ENCODE measurements around the gene CA9. TPM values are rescaled to one million over a fixed set of nuclear protein-coding genes. Genes with fewer than 3 reads are reported as not detected.

CA9 gene
- total RNA-seq, 1 donor = 0.45 TPM

DNA sequence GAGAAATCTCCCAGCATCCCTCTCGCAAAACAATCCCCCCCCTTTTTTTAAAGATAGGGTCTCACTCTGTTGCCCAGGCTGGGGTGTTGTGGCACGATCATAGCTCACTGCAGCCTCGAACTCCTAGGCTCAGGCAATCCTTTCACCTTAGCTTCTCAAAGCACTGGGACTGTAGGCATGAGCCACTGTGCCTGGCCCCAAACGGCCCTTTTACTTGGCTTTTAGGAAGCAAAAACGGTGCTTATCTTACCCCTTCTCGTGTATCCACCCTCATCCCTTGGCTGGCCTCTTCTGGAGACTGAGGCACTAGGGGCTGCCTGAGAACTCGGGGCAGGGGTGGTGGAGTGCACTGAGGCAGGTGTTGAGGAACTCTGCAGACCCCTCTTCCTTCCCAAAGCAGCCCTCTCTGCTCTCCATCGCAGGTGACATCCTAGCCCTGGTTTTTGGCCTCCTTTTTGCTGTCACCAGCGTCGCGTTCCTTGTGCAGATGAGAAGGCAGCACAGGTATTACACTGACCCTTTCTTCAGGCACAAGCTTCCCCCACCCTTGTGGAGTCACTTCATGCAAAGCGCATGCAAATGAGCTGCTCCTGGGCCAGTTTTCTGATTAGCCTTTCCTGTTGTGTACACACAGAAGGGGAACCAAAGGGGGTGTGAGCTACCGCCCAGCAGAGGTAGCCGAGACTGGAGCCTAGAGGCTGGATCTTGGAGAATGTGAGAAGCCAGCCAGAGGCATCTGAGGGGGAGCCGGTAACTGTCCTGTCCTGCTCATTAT lies 6.8 kb downstream of the CA9 start:
- TF ChIP-seq, protein P1, sequence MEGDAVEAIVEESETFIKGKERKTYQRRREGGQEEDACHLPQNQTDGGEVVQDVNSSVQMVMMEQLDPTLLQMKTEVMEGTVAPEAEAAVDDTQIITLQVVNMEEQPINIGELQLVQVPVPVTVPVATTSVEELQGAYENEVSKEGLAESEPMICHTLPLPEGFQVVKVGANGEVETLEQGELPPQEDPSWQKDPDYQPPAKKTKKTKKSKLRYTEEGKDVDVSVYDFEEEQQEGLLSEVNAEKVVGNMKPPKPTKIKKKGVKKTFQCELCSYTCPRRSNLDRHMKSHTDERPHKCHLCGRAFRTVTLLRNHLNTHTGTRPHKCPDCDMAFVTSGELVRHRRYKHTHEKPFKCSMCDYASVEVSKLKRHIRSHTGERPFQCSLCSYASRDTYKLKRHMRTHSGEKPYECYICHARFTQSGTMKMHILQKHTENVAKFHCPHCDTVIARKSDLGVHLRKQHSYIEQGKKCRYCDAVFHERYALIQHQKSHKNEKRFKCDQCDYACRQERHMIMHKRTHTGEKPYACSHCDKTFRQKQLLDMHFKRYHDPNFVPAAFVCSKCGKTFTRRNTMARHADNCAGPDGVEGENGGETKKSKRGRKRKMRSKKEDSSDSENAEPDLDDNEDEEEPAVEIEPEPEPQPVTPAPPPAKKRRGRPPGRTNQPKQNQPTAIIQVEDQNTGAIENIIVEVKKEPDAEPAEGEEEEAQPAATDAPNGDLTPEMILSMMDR (IDR thresholded peaks at IDR 0.05; ENCODE audit: insufficient read depth, low read length) = no peak
- no peak overlapping the region for H3K4me3 ChIP-seq (ENCODE audit: low read depth, low read length)
- peak; percentile 22 for DNase-seq (ENCODE audit: low read depth)

DNA sequence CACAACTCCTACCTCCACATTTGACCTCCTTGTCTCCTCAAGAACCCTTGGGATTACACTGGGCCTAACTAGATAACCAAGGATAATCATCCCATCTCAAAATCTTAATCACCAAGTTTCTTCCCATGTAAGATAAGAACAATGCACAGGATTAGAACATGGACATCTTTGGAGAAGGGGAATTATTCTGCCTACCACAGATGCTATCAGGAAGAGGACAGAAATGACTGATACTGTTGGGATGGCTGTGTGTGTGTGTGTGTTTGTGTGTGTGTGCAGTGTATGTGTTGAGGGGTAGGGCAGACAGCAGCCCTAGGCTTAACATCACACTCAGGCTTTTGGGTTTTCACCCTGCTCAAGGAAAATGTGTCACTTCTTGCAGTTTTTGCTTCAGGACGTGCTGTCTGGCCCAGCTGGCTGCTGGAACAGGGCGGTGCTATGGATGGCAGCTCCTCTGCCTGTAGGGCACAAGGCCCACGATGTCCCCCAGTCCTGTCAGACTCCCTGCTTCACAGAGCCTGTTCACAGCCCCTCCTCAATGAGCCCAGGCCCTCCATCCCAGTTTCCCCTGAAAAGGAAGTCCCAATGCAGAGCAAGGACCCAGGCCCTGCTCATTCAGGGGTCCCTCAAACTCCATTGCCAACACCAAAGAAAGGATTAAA lies 7.7 kb downstream of the CA9 start:
- peak; percentile 17 for DNase-seq (ENCODE audit: low read depth)
- TF ChIP-seq, protein P1 (IDR thresholded peaks at IDR 0.05; ENCODE audit: insufficient read depth, low read length) = no peak
- H3K4me3 ChIP-seq (ENCODE audit: low read depth, low read length) = no peak overlapping the region

DNA sequence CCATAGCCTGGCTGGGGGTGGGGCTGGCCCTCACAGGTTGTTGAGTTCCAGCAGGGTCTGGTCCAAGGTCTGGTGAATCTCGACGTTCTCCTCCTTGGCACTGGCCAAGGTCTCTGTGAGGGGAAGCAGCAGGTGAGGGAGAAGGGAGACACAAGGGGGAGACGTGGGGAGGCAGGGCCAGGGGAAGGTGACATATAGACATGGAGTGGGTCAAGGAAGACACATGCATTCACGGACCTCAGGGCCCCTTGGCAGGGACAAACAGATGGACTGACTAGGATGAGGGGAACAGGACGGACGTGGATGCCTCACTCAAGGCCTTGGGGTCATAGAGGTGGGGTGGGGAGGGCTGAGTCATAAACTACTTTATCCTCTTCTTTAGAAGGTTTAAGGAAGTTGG lies 8.3 kb downstream of the CA9 start:
- no peak for DNase-seq (ENCODE audit: low read depth)
- no peak overlapping the region for H3K4me3 ChIP-seq (ENCODE audit: low read depth, low read length)
- TF ChIP-seq, protein P1 (IDR thresholded peaks at IDR 0.05; ENCODE audit: insufficient read depth, low read length) = no peak

DNA sequence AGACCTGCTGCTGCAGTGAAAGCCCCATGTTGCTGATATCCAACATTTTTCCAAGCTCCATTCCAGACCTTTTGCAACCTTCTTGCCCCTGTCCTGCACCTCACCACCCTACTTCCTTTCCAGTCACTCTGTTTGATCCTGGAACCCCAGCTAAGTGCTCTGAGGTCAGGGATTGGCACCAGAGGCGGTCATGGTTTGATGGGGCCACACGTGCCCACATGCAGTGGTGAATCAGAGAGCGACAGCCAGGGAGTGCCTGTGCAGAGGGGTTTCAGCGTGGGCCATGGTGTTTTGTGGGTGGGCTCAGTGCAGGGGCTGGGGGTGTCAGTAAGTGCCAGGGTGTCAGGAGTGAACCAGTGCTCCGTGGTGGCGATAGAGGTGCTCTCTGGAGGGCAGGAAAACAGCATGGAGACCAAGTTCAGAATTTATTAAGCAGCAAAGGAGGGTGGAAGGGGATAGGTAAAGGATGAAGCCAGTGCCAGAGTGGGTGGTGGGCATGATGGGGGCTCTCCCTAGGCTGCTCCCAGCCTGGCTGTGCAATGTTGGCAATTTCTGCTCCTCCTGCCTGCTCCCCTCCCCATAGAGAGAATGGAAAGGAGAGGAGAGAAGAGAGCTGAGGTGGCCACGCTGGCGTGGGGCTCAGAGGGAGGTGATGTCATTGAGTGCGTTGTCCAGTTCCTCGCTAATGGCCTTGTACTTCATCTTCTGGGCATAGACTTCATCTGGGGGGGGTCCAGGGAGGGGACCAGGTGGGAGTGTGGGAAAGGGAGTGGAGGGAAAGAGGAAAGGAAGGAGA lies 9.0 kb downstream of the CA9 start:
- H3K4me3 ChIP-seq (ENCODE audit: low read depth, low read length) = no peak overlapping the region
- no peak for DNase-seq (ENCODE audit: low read depth)
- TF ChIP-seq, protein P1 (IDR thresholded peaks at IDR 0.05; ENCODE audit: insufficient read depth, low read length) = no peak

DNA sequence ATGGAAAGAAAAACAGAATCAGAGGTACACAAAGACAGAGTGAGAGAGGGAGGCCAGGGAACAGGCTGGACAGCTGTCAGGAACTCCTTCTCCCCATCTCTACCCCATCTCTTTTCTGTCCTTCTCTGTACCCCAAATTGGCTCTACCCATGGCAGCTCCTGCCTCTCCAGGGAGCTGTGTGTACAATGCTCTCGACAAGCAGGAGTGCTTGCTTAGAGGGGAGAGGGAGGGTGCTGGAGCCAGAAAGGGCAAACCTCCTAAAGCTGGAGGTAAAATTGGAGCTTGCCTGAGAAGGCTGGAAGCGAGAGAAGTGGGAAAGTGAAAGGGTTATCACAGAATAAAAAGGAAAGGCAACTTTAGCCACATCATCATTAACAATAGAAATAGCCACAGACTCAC lies 9.6 kb downstream of the CA9 start:
- DNase-seq (ENCODE audit: low read depth) = no peak
- TF ChIP-seq, protein P1 (IDR thresholded peaks at IDR 0.05; ENCODE audit: insufficient read depth, low read length) = no peak
- H3K4me3 ChIP-seq (ENCODE audit: low read depth, low read length) = no peak overlapping the region

DNA sequence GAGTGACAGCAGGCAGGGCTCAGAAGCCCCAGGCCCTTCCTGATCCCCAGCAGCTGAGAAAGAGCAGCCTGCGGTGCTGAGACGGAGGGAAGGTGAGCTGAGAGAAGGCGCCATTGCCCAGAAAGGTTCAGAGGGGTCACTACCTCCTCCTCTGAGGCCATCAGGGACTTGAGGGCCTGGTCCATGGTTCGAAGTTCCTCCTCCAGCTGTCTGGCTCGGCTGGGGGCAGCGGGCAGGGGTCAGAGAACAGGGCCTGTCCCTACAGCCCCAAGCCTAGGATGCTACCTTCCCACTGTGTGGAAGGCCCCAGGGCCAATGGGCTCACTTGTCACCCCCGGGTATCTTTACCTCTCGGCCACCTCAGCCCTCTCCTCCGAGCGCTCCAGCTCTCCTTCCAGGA lies 11.2 kb downstream of the CA9 start:
- DNase-seq (ENCODE audit: low read depth) = no peak
- TF ChIP-seq, protein P1 (IDR thresholded peaks at IDR 0.05; ENCODE audit: insufficient read depth, low read length) = no peak
- no peak overlapping the region for H3K4me3 ChIP-seq (ENCODE audit: low read depth, low read length)

All from fibroblast of the aortic adventitia (primary cell).